ENCODE data around the gene MLPH. TPM values are rescaled to one million over a fixed set of nuclear protein-coding genes. Genes with fewer than 3 reads are reported as not detected.

The MLPH gene
- total and polyA plus RNA-seq, 4 donors, result 71.0 to 295 (median 192) TPM

- ATAC-seq (ENCODE audit: insufficient read depth, low FRiP score) (no peak), DNase-seq (no peak)
- H3K4me3 ChIP-seq, result no peak overlapping the region
- H3K36me3 ChIP-seq (ENCODE audit: control insufficient read depth in 4 of 4, insufficient read depth in 4 of 4, low read length in 4 of 4), result peaks cover 0 to 2% (median 0%) of the 10 kb centered on the region in 4 donors
- H3K4me1 ChIP-seq (ENCODE audit: control insufficient read depth in 5 of 5, insufficient read depth in 5 of 5, low read length in 5 of 5), result peaks cover 0 to 26% (median 0%) of the 10 kb centered on the region in 5 donors
- H3K9ac ChIP-seq (ENCODE audit: insufficient read depth in 1 of 2, low read length in 2 of 2), result no peak overlapping the region
- no peaks in the 10 kb centered on the region for H3K27me3 ChIP-seq (ENCODE audit: control insufficient read depth in 3 of 3, insufficient read depth in 3 of 3, low read length in 2 of 3)
- no peaks in the 10 kb centered on the region for H3K9me3 ChIP-seq (ENCODE audit: control insufficient read depth in 4 of 4, insufficient read depth in 3 of 4, low read length in 3 of 4)
- no peak for TF ChIP-seq CTCF (IDR thresholded peaks at IDR 0.05; ENCODE audit: control extremely low read depth, extremely low read depth)
- H3K27ac ChIP-seq (ENCODE audit: low read depth in 1 of 2, low read length in 1 of 2), result peak overlapping the region in 1 of 2 donors; percentile 42
- WGBS, 2 donors, result 89 to 93% methylated on average over 4 of the region's 4 CpGs
These were observed 21.3 kb downstream of the MLPH start for GRCh38 chr2:237508361-237508760.

GRCh38 chr2:237509151-237509550 lies 22.1 kb downstream of the MLPH start:
- peak overlapping the region in 1 of 2 donors; percentile 78 for H3K27ac ChIP-seq (ENCODE audit: low read depth in 1 of 2, low read length in 1 of 2)
- H3K4me1 ChIP-seq (ENCODE audit: control insufficient read depth in 5 of 5, insufficient read depth in 5 of 5, low read length in 5 of 5), result peaks cover 0 to 26% (median 0%) of the 10 kb centered on the region in 5 donors
- no peak for TF ChIP-seq CTCF (IDR thresholded peaks at IDR 0.05; ENCODE audit: control extremely low read depth, extremely low read depth)
- H3K9ac ChIP-seq (ENCODE audit: insufficient read depth in 1 of 2, low read length in 2 of 2), result no peak overlapping the region
- no peaks in the 10 kb centered on the region for H3K27me3 ChIP-seq (ENCODE audit: control insufficient read depth in 3 of 3, insufficient read depth in 3 of 3, low read length in 2 of 3)
- peaks cover 0 to 4% (median 0%) of the 10 kb centered on the region in 4 donors for H3K36me3 ChIP-seq (ENCODE audit: control insufficient read depth in 4 of 4, insufficient read depth in 4 of 4, low read length in 4 of 4)
- ATAC-seq (ENCODE audit: insufficient read depth, low FRiP score) (no peak), DNase-seq (no peak)
- no peak overlapping the region for H3K4me3 ChIP-seq
- no peaks in the 10 kb centered on the region for H3K9me3 ChIP-seq (ENCODE audit: control insufficient read depth in 4 of 4, insufficient read depth in 3 of 4, low read length in 3 of 4)
- 63 to 89% methylated on average over 2 of the region's 2 CpGs for WGBS, 2 donors

- H3K27ac ChIP-seq (ENCODE audit: low read depth in 1 of 2, low read length in 1 of 2), result peak overlapping the region in 1 of 2 donors; percentile 59
- H3K4me1 ChIP-seq (ENCODE audit: control insufficient read depth in 5 of 5, insufficient read depth in 5 of 5, low read length in 5 of 5), result peaks cover 0 to 26% (median 0%) of the 10 kb centered on the region in 5 donors
- no peak for ATAC-seq (ENCODE audit: insufficient read depth, low FRiP score)
These were observed 22.9 kb downstream of the MLPH start for GRCh38 chr2:237509905-237510304.

More at GRCh38 chr2:237509905-237510304, 22.9 kb downstream of the MLPH start:
- DNase-seq, result no peak
- 52 to 70% methylated on average over 7 of the region's 7 CpGs for WGBS, 2 donors
- TF ChIP-seq CTCF (IDR thresholded peaks at IDR 0.05; ENCODE audit: control extremely low read depth, extremely low read depth), result no peak
- Histone ChIP-seq H3K9me3 (ENCODE audit: control insufficient read depth in 4 of 4, insufficient read depth in 3 of 4, low read length in 3 of 4) (no peaks in the 10 kb centered on the region), H3K4me3 (no peak overlapping the region), H3K36me3 (ENCODE audit: control insufficient read depth in 4 of 4, insufficient read depth in 4 of 4, low read length in 4 of 4) (peaks cover 0 to 5% (median 0%) of the 10 kb centered on the region in 4 donors), H3K9ac (ENCODE audit: insufficient read depth in 1 of 2, low read length in 2 of 2) (no peak overlapping the region), H3K27me3 (ENCODE audit: control insufficient read depth in 3 of 3, insufficient read depth in 3 of 3, low read length in 2 of 3) (no peaks in the 10 kb centered on the region)

Data from lung (tissue), 12 donors.